GM19468 (cell line): ENCODE measurements around the gene RSPH9.
A peak's percentile ranks its signal among the peaks of the same experiment; 100 is the strongest.

Experiments used
- ATAC-seq: cut with Tn5 transposase; IDR thresholded peaks from one replicate; pipeline ENCODE4 v1.9.1; 2021; ENCODE audit warnings: mild to moderate bottlenecking, moderate library complexity, moderate number of reproducible peaks; ENCODE audit not compliant: unreplicated experiment; ENCODE audit errors: extremely low read depth

RSPH9 gene

GRCh38 chr6:43707767-43708166, 62.9 kb downstream of the RSPH9 start:
- no peak for ATAC-seq

GRCh38 chr6:43708860-43709653, 64.2 kb downstream of the RSPH9 start:
- no peak for ATAC-seq

- no peak for ATAC-seq
These were observed 64.9 kb downstream of the RSPH9 start for GRCh38 chr6:43709654-43710303.

GRCh38 chr6:43710576-43710975, 65.7 kb downstream of the RSPH9 start:
- ATAC-seq, result no peak

GRCh38 chr6:43712579-43712978, 67.7 kb downstream of the RSPH9 start:
- no peak for ATAC-seq

GRCh38 chr6:43713643-43714310, 68.9 kb downstream of the RSPH9 start:
- ATAC-seq, result no peak

- ATAC-seq, result no peak
These were observed 69.6 kb downstream of the RSPH9 start for GRCh38 chr6:43714311-43715055.

- peak; percentile 85 for ATAC-seq
These were observed 70.4 kb downstream of the RSPH9 start for GRCh38 chr6:43715056-43715788.

- ATAC-seq, result no peak
These were observed 71.3 kb downstream of the RSPH9 start for GRCh38 chr6:43716099-43716498.

GRCh38 chr6:43717389-43717788, 72.6 kb downstream of the RSPH9 start:
- ATAC-seq, result no peak

GRCh38 chr6:43717822-43718221, 73.0 kb downstream of the RSPH9 start:
- no peak for ATAC-seq

GRCh38 chr6:43718387-43719105, 73.7 kb downstream of the RSPH9 start:
- no peak for ATAC-seq

- ATAC-seq, result no peak
These were observed 74.7 kb downstream of the RSPH9 start for GRCh38 chr6:43719511-43719910.

GRCh38 chr6:43720999-43721398, 76.2 kb downstream of the RSPH9 start:
- ATAC-seq, result no peak
